T-cell (primary cell): ENCODE results near the gene DNASE1L1. TPM values are rescaled to one million over a fixed set of nuclear protein-coding genes. Genes with fewer than 3 reads are reported as not detected.

ENCODE experiments used
- ATAC-seq, 4 experiments: fragments of 200-7000 bp in 3 of 4; fragments of 150-1000 bp in 1 of 4; cut with Tn5 transposase; replicated peaks in 1 of 4; 1 replicate in 3 of 4; 2 replicates in 1 of 4; pipeline ENCODE4 v1.10.0; 2021; ENCODE audit warnings: moderate library complexity in 3 of 4, mild to moderate bottlenecking in 2 of 4, moderate number of reproducible peaks in 1 of 4
- CTCF ChIA-PET, 2 donors: fragments of 300-600 bp; sonication (Branson Sonifier 250); formaldehyde crosslinking; loops; one replicate each; lab custom pipeline; 2022; ENCODE audit warnings: antibody characterized with exemption in 2 of 2; lab: Charles Lee
- POLR2A ChIA-PET, 2 donors: fragments of 300-600 bp; sonication (Branson Sonifier 250); formaldehyde crosslinking; loops; one replicate each; lab custom pipeline; 2022; ENCODE audit warnings: antibody characterized with exemption in 2 of 2; lab: Charles Lee
- DNase-seq, 35 experiments: peaks; one replicate each; pipeline versions ENCODE4 v3.0.0 to v3.0.0-alpha.2; 2013 to 2023
- H3K27ac ChIP-seq: one replicate; pipeline ENCODE4 v1.5.1; 2013; ENCODE audit warnings: low read length
- H3K27me3 ChIP-seq, 2 experiments: replicated peaks in 1 of 2; 1 replicate in 1 of 2; 2 replicates in 1 of 2; pipeline versions ENCODE4 v1.6.1 to v1.7.0; 2013; ENCODE audit warnings: low read length in 1 of 2, mixed read lengths in 1 of 2; ENCODE audit not compliant: control insufficient read depth in 2 of 2, insufficient read depth in 2 of 2; ENCODE audit errors: extremely low read depth in 1 of 2
- H3K36me3 ChIP-seq, 2 donors: 1 replicate in 1 of 2; 2 replicates in 1 of 2; pipeline versions ENCODE4 v1.6.1 to v1.7.0; 2013; ENCODE audit warnings: low read length in 1 of 2; ENCODE audit not compliant: control insufficient read depth in 2 of 2, insufficient read depth in 1 of 2; ENCODE audit errors: extremely low read depth in 1 of 2
- H3K4me1 ChIP-seq, 2 experiments: 1 replicate in 1 of 2; 2 replicates in 1 of 2; pipeline versions ENCODE4 v1.6.1 to v1.7.0; 2013; ENCODE audit warnings: low read length in 2 of 2, mixed read lengths in 1 of 2; ENCODE audit not compliant: insufficient read depth in 2 of 2, control insufficient read depth in 1 of 2; ENCODE audit errors: extremely low read depth in 1 of 2
- H3K4me3 ChIP-seq, 2 donors: 1 replicate in 1 of 2; 2 replicates in 1 of 2; pipeline versions ENCODE4 v1.5.1 to v1.7.0; 2013; ENCODE audit warnings: mild to moderate bottlenecking in 2 of 2, low read length in 1 of 2, moderate library complexity in 1 of 2; ENCODE audit not compliant: control insufficient read depth in 1 of 2; ENCODE audit errors: extremely low read depth in 1 of 2
- H3K9me3 ChIP-seq: 2 replicates; pipeline ENCODE4 v1.7.0; 2013
- H3K27ac Mint-ChIP-seq, 2 donors: one replicate each; pipeline ENCODE4 v1.8.0; 2020 to 2021; ENCODE audit warnings: mild to moderate bottlenecking in 2 of 2, mixed read lengths in 2 of 2
- H3K27me3 Mint-ChIP-seq, 2 donors: one replicate each; pipeline ENCODE4 v1.8.0; 2021 to 2022; ENCODE audit warnings: mixed read lengths in 2 of 2
- H3K36me3 Mint-ChIP-seq: one replicate; pipeline ENCODE4 v1.8.0; 2021; ENCODE audit warnings: mixed read lengths
- H3K4me1 Mint-ChIP-seq, 3 donors: one replicate each; pipeline ENCODE4 v1.8.0; 2020 to 2022; ENCODE audit warnings: mixed read lengths in 3 of 3, mild to moderate bottlenecking in 1 of 3
- H3K4me3 Mint-ChIP-seq, 3 donors: one replicate each; pipeline ENCODE4 v1.8.0; 2020 to 2022; ENCODE audit warnings: mild to moderate bottlenecking in 3 of 3, mixed read lengths in 3 of 3, moderate library complexity in 3 of 3
- H3K9me3 Mint-ChIP-seq, 3 donors: one replicate each; pipeline ENCODE4 v1.8.0; 2020 to 2022; ENCODE audit warnings: mixed read lengths in 3 of 3
- WGBS: methylation state at CpG from one replicate; pipeline ENCODE4 v1.1.5; 2013; ENCODE audit warnings: missing lambda C conversion rate; ENCODE audit not compliant: insufficient coverage; 5-methylcytosine and 5-hydroxymethylcytosine counted together
- total RNA-seq, 35 experiments: library from RNA in 6 of 35; stranded (reverse) in 6 of 35; fragments of 120-200 nt in 1 of 35; gene quantifications; one replicate each; pipeline versions ENCODE4 v1.2.1 to v1.2.4 and lab custom pipeline; 2013 to 2026

Gene DNASE1L1
- total RNA-seq, 5 donors from 2014 or later (not counting 1 experiment from before 2014, with no cell fraction given) = 22.6 to 31.3 (median 25.5) TPM

DNA sequence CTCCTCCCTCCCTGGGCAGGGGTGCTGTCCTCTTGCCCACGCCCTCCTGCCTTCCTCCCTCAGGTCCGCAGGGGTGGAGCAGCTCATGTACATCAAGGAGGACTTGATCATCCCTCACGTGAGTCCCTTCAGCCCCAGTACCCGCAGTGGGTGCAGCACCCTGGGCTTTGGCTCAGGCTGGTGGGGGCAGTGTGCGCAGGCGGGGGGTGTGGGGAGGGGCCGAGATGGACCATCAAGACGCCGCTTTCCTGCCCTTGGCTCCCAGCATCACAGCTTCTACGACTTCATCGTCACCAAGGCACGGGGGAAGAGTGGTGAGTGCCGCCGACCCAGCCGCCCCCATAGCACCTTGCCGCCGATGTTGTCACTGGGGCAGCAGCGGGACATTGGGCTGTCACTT lies 40.6 kb upstream of the DNASE1L1 start:
- DNase-seq (no peak), ATAC-seq (no peak)
- H3K27ac Mint-ChIP-seq = no peak overlapping the region
- H3K4me3 Mint-ChIP-seq = no peak overlapping the region
- H3K9me3 ChIP-seq = no peaks in the 10 kb centered on the region
- CTCF ChIA-PET = no interaction called here
- peaks cover 0 to 12% of the 10 kb centered on the region in 2 experiments for H3K4me1 ChIP-seq
- H3K4me1 Mint-ChIP-seq = peaks cover 0 to 13% (median 6%) of the 10 kb centered on the region in 3 donors
- H3K27me3 Mint-ChIP-seq = peaks cover 0 to 5% of the 10 kb centered on the region in 2 donors
- H3K36me3 Mint-ChIP-seq = peaks cover 6% of the 10 kb centered on the region
- 94% methylated on average over 7 of the region's 18 CpGs for WGBS
- H3K27me3 ChIP-seq = no peaks in the 10 kb centered on the region
- H3K36me3 ChIP-seq = peaks cover 2 to 11% of the 10 kb centered on the region in 2 donors
- H3K27ac ChIP-seq = no peak overlapping the region
- no peak overlapping the region for H3K4me3 ChIP-seq
- POLR2A ChIA-PET = no interaction called here
- H3K9me3 Mint-ChIP-seq = no peaks in the 10 kb centered on the region

DNA sequence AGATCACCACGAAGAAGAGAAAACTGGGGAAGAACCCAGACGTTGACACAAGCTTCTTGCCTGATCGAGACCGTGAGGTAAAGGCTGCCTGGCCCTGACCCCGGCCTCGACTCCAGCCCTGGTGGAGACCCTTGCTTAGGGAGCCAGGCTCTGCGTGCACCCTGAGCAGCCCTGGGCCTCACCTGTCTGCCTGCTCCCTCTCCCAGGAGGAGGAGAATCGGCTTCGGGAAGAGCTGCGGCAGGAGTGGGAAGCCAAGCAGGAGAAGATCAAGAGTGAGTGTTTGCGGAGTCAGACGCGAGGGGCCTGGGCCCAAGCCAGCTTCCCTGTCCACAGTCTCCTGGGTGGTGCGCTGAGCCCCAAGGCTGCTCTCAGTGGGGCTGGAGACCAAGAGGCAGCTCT lies 39.4 kb upstream of the DNASE1L1 start:
- no peak overlapping the region for H3K27ac Mint-ChIP-seq

DNA sequence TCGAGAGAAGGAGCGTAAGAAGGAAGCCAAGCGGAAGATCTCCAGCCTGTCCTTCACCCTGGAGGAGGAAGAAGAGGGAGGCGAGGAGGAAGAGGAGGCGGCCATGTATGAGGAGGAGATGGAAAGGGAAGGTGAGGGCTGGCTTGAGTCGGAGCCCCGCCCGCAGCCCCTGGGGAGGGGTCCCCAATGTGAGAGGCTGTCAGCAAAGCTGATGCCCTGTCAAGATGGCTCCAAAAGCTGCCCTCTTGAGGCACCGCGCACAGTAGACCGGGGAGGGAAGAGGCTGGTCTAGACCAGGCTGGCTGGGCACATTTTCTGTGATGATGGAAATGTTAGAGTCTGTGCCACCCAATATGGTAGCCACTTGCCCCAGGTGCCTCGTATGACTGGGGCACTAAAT lies 37.4 kb upstream of the DNASE1L1 start:
- Histone ChIP-seq H3K27ac (no peak overlapping the region), H3K9me3 (no peaks in the 10 kb centered on the region), H3K4me1 (peaks cover 0 to 33% of the 10 kb centered on the region in 2 experiments), H3K4me3 (no peak overlapping the region), H3K27me3 (no peaks in the 10 kb centered on the region), H3K36me3 (peaks cover 2 to 20% of the 10 kb centered on the region in 2 donors)
- no peak for DNase-seq
- no peak overlapping the region for H3K4me3 Mint-ChIP-seq
- peaks cover 11 to 26% (median 17%) of the 10 kb centered on the region in 3 donors for H3K4me1 Mint-ChIP-seq
- no peak for ATAC-seq
- CTCF ChIA-PET = no interaction called here
- no CpG with 5 or more reads among the region's 12 CpGs for WGBS
- no peaks in the 10 kb centered on the region for H3K9me3 Mint-ChIP-seq
- POLR2A ChIA-PET = no interaction called here
- no peaks in the 10 kb centered on the region for H3K27me3 Mint-ChIP-seq
- H3K36me3 Mint-ChIP-seq = peaks cover 3% of the 10 kb centered on the region
- no peak overlapping the region for H3K27ac Mint-ChIP-seq

More for the DNA sequence above, 39.4 kb upstream of the DNASE1L1 start:
- ATAC-seq (no peak), DNase-seq (no peak)
- 98% methylated on average over 10 of the region's 14 CpGs for WGBS
- H3K4me3 Mint-ChIP-seq = no peak overlapping the region
- H3K27ac ChIP-seq = no peak overlapping the region
- peaks cover 0 to 18% of the 10 kb centered on the region in 2 experiments for H3K4me1 ChIP-seq
- peaks cover 6% of the 10 kb centered on the region for H3K36me3 Mint-ChIP-seq
- H3K36me3 ChIP-seq = peaks cover 2 to 11% of the 10 kb centered on the region in 2 donors
- POLR2A ChIA-PET = no interaction called here
- no peaks in the 10 kb centered on the region for H3K9me3 ChIP-seq
- no peaks in the 10 kb centered on the region for H3K27me3 ChIP-seq
- H3K9me3 Mint-ChIP-seq = no peaks in the 10 kb centered on the region
- no peaks in the 10 kb centered on the region for H3K27me3 Mint-ChIP-seq
- H3K4me1 Mint-ChIP-seq = peaks cover 2 to 14% (median 7%) of the 10 kb centered on the region in 3 donors
- CTCF ChIA-PET = no interaction called here
- H3K4me3 ChIP-seq = no peak overlapping the region

DNA sequence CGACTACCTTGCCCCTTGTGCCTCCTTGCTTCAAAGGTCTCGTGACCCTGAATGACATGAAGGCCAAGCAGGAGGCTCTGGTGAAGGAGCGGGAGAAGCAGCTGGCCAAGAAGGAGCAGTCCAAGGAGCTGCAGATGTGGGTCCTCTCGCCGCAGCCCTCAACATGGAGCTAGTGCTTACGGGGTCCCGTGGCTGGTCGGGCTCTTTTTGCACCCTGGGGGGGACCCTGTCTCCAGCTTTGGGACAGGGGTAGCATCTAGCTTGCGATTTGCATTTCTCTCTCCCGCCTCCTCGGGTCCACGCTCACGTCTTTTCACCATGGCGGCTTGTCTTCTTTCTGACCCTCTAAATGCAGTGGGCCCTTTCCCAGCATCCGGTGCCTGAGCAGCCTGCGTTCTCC lies 36.7 kb upstream of the DNASE1L1 start:
- peaks cover 11 to 31% (median 21%) of the 10 kb centered on the region in 3 donors for H3K4me1 Mint-ChIP-seq
- DNase-seq = no peak
- no peaks in the 10 kb centered on the region for H3K27me3 ChIP-seq
- ATAC-seq = no peak
- peaks cover 2 to 22% of the 10 kb centered on the region in 2 donors for H3K36me3 ChIP-seq
- ChIA-PET POLR2A (no interaction called here), CTCF (no interaction called here)
- no peaks in the 10 kb centered on the region for H3K27me3 Mint-ChIP-seq
- no peak overlapping the region for H3K4me3 ChIP-seq
- peaks cover 0 to 38% of the 10 kb centered on the region in 2 experiments for H3K4me1 ChIP-seq
- no peaks in the 10 kb centered on the region for H3K9me3 Mint-ChIP-seq
- WGBS = 98% methylated on average over 8 of the region's 16 CpGs
- no peak overlapping the region for H3K27ac ChIP-seq
- H3K9me3 ChIP-seq = no peaks in the 10 kb centered on the region
- peaks cover 3% of the 10 kb centered on the region for H3K36me3 Mint-ChIP-seq
- H3K27ac Mint-ChIP-seq = no peak overlapping the region
- peak overlapping the region in 1 of 3 donors; percentile 41 for H3K4me3 Mint-ChIP-seq

DNA sequence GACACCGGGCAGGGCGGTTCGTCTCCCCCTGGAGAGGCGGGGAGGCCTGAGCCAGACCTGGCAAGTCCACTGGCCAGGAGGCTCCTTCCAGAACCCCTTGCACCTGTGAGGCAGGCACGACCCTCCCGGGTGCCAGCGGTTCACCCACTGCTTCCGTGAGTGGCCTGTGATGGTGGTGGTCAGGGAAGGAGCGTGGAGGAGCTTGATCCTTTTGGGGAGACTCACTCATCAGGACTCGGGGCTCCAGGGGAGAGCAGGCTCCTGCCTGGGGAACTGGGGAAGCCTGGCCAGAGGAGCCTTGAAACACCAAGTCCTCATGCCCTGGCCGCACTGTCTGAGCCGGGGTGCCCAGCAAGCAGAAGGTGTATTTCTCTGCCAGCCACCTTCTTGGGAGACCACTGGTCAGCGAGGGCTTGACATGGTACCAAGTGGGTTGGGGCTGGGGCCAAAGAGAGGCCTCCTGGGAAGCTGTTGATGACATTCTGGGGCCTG lies 35.7 kb upstream of the DNASE1L1 start:
- no peaks in the 10 kb centered on the region for H3K9me3 ChIP-seq
- H3K4me3 Mint-ChIP-seq = peak overlapping the region; percentile 31 to 56 (median 49)
- DNase-seq (no peak), ATAC-seq (no peak)
- no peaks in the 10 kb centered on the region for H3K27me3 ChIP-seq
- peaks cover 11 to 38% (median 22%) of the 10 kb centered on the region in 3 donors for H3K4me1 Mint-ChIP-seq
- no peaks in the 10 kb centered on the region for H3K9me3 Mint-ChIP-seq
- peaks cover 3% of the 10 kb centered on the region for H3K36me3 Mint-ChIP-seq
- peaks cover 0 to 43% of the 10 kb centered on the region in 2 experiments for H3K4me1 ChIP-seq
- peak overlapping the region; percentile 55 to 66 for H3K4me3 ChIP-seq
- no peak overlapping the region for H3K27ac Mint-ChIP-seq
- CTCF ChIA-PET = no interaction called here
- H3K36me3 ChIP-seq = peaks cover 0 to 24% of the 10 kb centered on the region in 2 donors
- POLR2A ChIA-PET = no interaction called here
- no peak overlapping the region for H3K27ac ChIP-seq
- H3K27me3 Mint-ChIP-seq = no peaks in the 10 kb centered on the region
- 48% methylated on average over 3 of the region's 13 CpGs for WGBS

DNA sequence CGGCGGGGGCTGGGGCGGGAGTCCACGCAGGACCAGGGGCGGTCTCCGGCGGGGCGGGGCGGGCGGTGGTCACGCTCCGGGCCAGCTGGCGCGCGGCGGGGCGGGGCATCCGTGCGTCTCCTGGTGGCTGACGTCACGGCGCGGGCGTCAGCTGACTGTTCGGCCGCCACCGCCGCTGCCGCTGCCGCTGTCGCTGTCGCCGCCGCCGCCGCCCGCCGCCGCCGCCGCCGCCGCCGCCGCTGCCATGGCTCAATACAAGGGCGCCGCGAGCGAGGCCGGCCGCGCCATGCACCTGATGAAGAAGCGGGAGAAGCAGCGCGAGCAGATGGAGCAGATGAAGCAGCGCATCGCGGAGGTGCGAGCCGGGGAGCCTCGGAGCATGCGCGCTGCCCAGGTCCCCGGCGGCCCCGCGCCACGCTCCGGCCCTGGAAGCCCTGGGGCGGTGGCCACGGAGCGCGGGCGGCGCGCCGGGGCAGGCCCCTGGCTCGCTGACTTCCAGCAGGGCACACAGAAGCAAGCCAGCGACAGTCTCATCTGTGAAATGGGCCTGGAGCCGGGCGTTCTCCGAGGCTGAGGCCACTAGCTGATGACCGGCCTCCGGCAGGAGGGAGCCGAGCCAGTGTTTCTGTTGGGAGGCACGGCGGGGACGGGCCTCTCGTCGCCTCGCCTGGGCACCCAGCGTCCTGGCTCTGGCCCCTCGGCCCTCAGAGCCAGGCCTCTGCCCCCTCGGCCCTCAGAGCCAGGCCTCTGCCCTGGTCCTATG lies 35.1 kb upstream of the DNASE1L1 start, which contains the start of gene FAM50A:
Gene FAM50A (plus strand): TSS at position 150 of the 763 bp plus-strand sequence. CDS start 95 bp downstream, at position 245.
- Histone ChIP-seq H3K9me3 (no peaks in the 10 kb centered on the region), H3K27ac (peak within 1 kb of the TSS; percentile 70), H3K4me3 (peak within 1 kb of the TSS; percentile 55 to 66), H3K27me3 (no peaks in the 10 kb centered on the region), H3K36me3 (peaks cover 0 to 20% of the 10 kb centered on the region in 2 donors), H3K4me1 (peaks cover 0 to 46% of the 10 kb centered on the region in 2 experiments)
- peak within 1 kb of the TSS; percentile 41 to 77 for H3K27ac Mint-ChIP-seq
- peak in 34 of 35 experiments; percentile 20 to 83 (median 52) for DNase-seq
- no peaks in the 10 kb centered on the region for H3K27me3 Mint-ChIP-seq
- POLR2A ChIA-PET = no interaction called here
- peak; percentile 84 to 88 (median 86) for ATAC-seq
- H3K36me3 Mint-ChIP-seq = peaks cover 3% of the 10 kb centered on the region
- CTCF ChIA-PET = no interaction called here
- WGBS = 6% methylated on average over 53 of the region's 94 CpGs
- H3K4me3 Mint-ChIP-seq = peak within 1 kb of the TSS; percentile 60 to 72 (median 68)
- H3K4me1 Mint-ChIP-seq = peaks cover 11 to 38% (median 22%) of the 10 kb centered on the region in 3 donors
- no peaks in the 10 kb centered on the region for H3K9me3 Mint-ChIP-seq
